ENCODE data around the gene C16orf86.

GRCh38 chr16:67678354-67679023 lies 11.9 kb downstream of the C16orf86 start:
- TF ChIP-seq POLR2AphosphoS5 (IDR thresholded peaks at IDR 0.05; ENCODE audit: borderline replicate concordance, low read depth, low read length) (no peak), EZH2 (IDR thresholded peaks at IDR 0.05) (no peak)

All from SK-N-MC (cell line).